ENCODE data around the gene CCL28.
A peak's percentile ranks its signal among the peaks of the same experiment; 100 is the strongest.
"Not testable (repeated sequence)": the region's sequence is repeated elsewhere in the genome, so short reads cannot be mapped to it uniquely, and the experiment has no call there.

CCL28 gene

GRCh38 chr5:43412156-43412555 is at the start of gene CCL28:
CCL28 (minus strand) TSS chr5:43412391; CDS start chr5:43412316, 75 bp downstream.
- Histone ChIP-seq H3K4me3 (ENCODE audit: low read depth, low read length) (no peak within 1 kb of the TSS), H3K27me3 (ENCODE audit: insufficient read depth, low read length) (no peaks in the 10 kb centered on the region), H3K27ac (ENCODE audit: low read depth, low read length) (no peak within 1 kb of the TSS), H3K36me3 (ENCODE audit: insufficient read depth, low read length) (no peaks in the 10 kb centered on the region), H3K4me1 (ENCODE audit: control insufficient read depth, insufficient read depth, low read length, unreplicated experiment) (no peaks in the 10 kb centered on the region), H3K79me2 (ENCODE audit: control insufficient read depth, insufficient read depth, low read length, unreplicated experiment) (no peaks in the 10 kb centered on the region), H2AFZ (ENCODE audit: low read length, unreplicated experiment) (no peak within 1 kb of the TSS)

DNA sequence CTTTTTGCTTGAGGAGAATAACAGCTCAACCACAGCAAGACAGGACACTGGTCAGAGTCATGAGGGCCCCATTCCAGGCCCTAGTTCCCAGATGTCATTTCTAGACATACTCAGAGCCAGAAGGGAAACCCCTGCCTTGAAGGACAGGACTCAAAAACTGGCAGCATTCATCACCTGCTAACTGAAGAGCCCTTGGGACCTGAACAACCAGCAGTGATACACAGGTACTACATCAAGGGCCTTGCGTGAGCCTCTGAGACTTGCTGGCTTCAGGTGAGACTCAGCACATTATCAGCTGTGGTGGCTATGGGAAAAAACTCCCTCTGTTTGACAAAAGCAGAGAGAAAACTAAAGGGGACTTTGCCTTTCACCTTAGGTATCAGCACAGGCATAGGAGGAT is 48.9 kb upstream of the CCL28 start:
- no peaks in the 10 kb centered on the region for H3K4me1 ChIP-seq (ENCODE audit: control insufficient read depth, insufficient read depth, low read length, unreplicated experiment)
- H2AFZ ChIP-seq (ENCODE audit: low read length, unreplicated experiment): no peak overlapping the region
- no peaks in the 10 kb centered on the region for H3K27me3 ChIP-seq (ENCODE audit: insufficient read depth, low read length)
- peaks cover 7% of the 10 kb centered on the region for H3K79me2 ChIP-seq (ENCODE audit: control insufficient read depth, insufficient read depth, low read length, unreplicated experiment)
- H3K27ac ChIP-seq (ENCODE audit: low read depth, low read length): no peak overlapping the region
- H3K4me3 ChIP-seq (ENCODE audit: low read depth, low read length): no peak overlapping the region
- H3K36me3 ChIP-seq (ENCODE audit: insufficient read depth, low read length): peaks cover 26% of the 10 kb centered on the region

DNA sequence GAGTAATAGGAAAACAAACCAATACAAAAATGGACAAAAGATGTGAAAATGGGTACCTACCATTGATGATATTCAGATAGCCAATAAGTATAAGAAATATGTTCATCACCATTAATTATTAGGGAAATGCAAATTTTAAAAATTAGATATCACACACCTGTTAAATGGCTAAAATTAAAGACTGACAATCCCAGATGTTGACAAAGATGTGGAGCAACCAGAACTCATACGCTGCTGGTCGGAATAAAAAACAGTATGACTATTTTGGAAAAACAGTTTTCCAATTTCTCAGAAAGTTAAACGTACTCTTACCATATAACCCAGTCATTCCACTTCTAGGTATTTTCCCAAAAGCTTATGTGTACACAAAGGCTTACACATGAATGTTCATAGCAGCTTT is 44.4 kb upstream of the CCL28 start:
- Histone ChIP-seq H3K79me2 (ENCODE audit: control insufficient read depth, insufficient read depth, low read length, unreplicated experiment) (peaks cover 4% of the 10 kb centered on the region), H3K4me3 (ENCODE audit: low read depth, low read length) (no peak overlapping the region), H3K36me3 (ENCODE audit: insufficient read depth, low read length) (peaks cover 27% of the 10 kb centered on the region), H3K27me3 (ENCODE audit: insufficient read depth, low read length) (no peaks in the 10 kb centered on the region), H2AFZ (ENCODE audit: low read length, unreplicated experiment) (no peak overlapping the region), H3K4me1 (ENCODE audit: control insufficient read depth, insufficient read depth, low read length, unreplicated experiment) (no peaks in the 10 kb centered on the region), H3K27ac (ENCODE audit: low read depth, low read length) (no peak overlapping the region)

- H3K27ac ChIP-seq (ENCODE audit: low read depth, low read length); H3K4me3 ChIP-seq (ENCODE audit: low read depth, low read length): not testable (repeated sequence)
Observed at GRCh38 chr5:43441575-43441974, 29.4 kb upstream of the CCL28 start.

GRCh38 chr5:43437062-43437660 is 25.0 kb upstream of the CCL28 start:
- Histone ChIP-seq H3K4me3 (ENCODE audit: low read depth, low read length) (no peak overlapping the region), H3K27me3 (ENCODE audit: insufficient read depth, low read length) (no peaks in the 10 kb centered on the region), H2AFZ (ENCODE audit: low read length, unreplicated experiment) (no peak overlapping the region), H3K4me1 (ENCODE audit: control insufficient read depth, insufficient read depth, low read length, unreplicated experiment) (peaks cover 13% of the 10 kb centered on the region), H3K79me2 (ENCODE audit: control insufficient read depth, insufficient read depth, low read length, unreplicated experiment) (no peaks in the 10 kb centered on the region), H3K27ac (ENCODE audit: low read depth, low read length) (no peak overlapping the region), H3K36me3 (ENCODE audit: insufficient read depth, low read length) (no peaks in the 10 kb centered on the region)

More at GRCh38 chr5:43441575-43441974, 29.4 kb upstream of the CCL28 start:
- H3K36me3 ChIP-seq (ENCODE audit: insufficient read depth, low read length): peaks cover 20% of the 10 kb centered on the region
- H3K79me2 ChIP-seq (ENCODE audit: control insufficient read depth, insufficient read depth, low read length, unreplicated experiment); H2AFZ ChIP-seq (ENCODE audit: low read length, unreplicated experiment); H3K4me1 ChIP-seq (ENCODE audit: control insufficient read depth, insufficient read depth, low read length, unreplicated experiment); H3K27me3 ChIP-seq (ENCODE audit: insufficient read depth, low read length): not testable (repeated sequence)

GRCh38 chr5:43433382-43433781 is 21.2 kb upstream of the CCL28 start:
- H3K27ac ChIP-seq (ENCODE audit: low read depth, low read length): no peak overlapping the region
- H2AFZ ChIP-seq (ENCODE audit: low read length, unreplicated experiment): no peak overlapping the region
- peaks cover 18% of the 10 kb centered on the region for H3K4me1 ChIP-seq (ENCODE audit: control insufficient read depth, insufficient read depth, low read length, unreplicated experiment)

GRCh38 chr5:43432486-43433375 is 20.5 kb upstream of the CCL28 start:
- Histone ChIP-seq H3K27me3 (ENCODE audit: insufficient read depth, low read length) (no peaks in the 10 kb centered on the region), H3K79me2 (ENCODE audit: control insufficient read depth, insufficient read depth, low read length, unreplicated experiment) (no peaks in the 10 kb centered on the region), H3K4me1 (ENCODE audit: control insufficient read depth, insufficient read depth, low read length, unreplicated experiment) (peaks cover 24% of the 10 kb centered on the region), H2AFZ (ENCODE audit: low read length, unreplicated experiment) (no peak overlapping the region), H3K4me3 (ENCODE audit: low read depth, low read length) (no peak overlapping the region), H3K36me3 (ENCODE audit: insufficient read depth, low read length) (no peaks in the 10 kb centered on the region), H3K27ac (ENCODE audit: low read depth, low read length) (no peak overlapping the region; the same call in 1 of the 2 replicates)

More at GRCh38 chr5:43433382-43433781, 21.2 kb upstream of the CCL28 start:
- Histone ChIP-seq H3K27me3 (ENCODE audit: insufficient read depth, low read length) (no peaks in the 10 kb centered on the region), H3K79me2 (ENCODE audit: control insufficient read depth, insufficient read depth, low read length, unreplicated experiment) (no peaks in the 10 kb centered on the region), H3K36me3 (ENCODE audit: insufficient read depth, low read length) (no peaks in the 10 kb centered on the region), H3K4me3 (ENCODE audit: low read depth, low read length) (no peak overlapping the region)

- no peaks in the 10 kb centered on the region for H3K79me2 ChIP-seq (ENCODE audit: control insufficient read depth, insufficient read depth, low read length, unreplicated experiment)
- H3K27me3 ChIP-seq (ENCODE audit: insufficient read depth, low read length): no peaks in the 10 kb centered on the region
- no peak overlapping the region for H3K27ac ChIP-seq (ENCODE audit: low read depth, low read length)
- no peaks in the 10 kb centered on the region for H3K36me3 ChIP-seq (ENCODE audit: insufficient read depth, low read length)
- peaks cover 48% of the 10 kb centered on the region for H3K4me1 ChIP-seq (ENCODE audit: control insufficient read depth, insufficient read depth, low read length, unreplicated experiment)
- no peak overlapping the region for H2AFZ ChIP-seq (ENCODE audit: low read length, unreplicated experiment)
- no peak overlapping the region for H3K4me3 ChIP-seq (ENCODE audit: low read depth, low read length)
Observed at GRCh38 chr5:43429706-43430105, 17.5 kb upstream of the CCL28 start.

GRCh38 chr5:43429016-43429415 is 16.8 kb upstream of the CCL28 start:
- Histone ChIP-seq H3K79me2 (ENCODE audit: control insufficient read depth, insufficient read depth, low read length, unreplicated experiment) (no peaks in the 10 kb centered on the region), H3K27me3 (ENCODE audit: insufficient read depth, low read length) (no peaks in the 10 kb centered on the region), H2AFZ (ENCODE audit: low read length, unreplicated experiment) (no peak overlapping the region), H3K4me1 (ENCODE audit: control insufficient read depth, insufficient read depth, low read length, unreplicated experiment) (peaks cover 48% of the 10 kb centered on the region), H3K4me3 (ENCODE audit: low read depth, low read length) (no peak overlapping the region), H3K36me3 (ENCODE audit: insufficient read depth, low read length) (no peaks in the 10 kb centered on the region), H3K27ac (ENCODE audit: low read depth, low read length) (no peak overlapping the region)

DNA sequence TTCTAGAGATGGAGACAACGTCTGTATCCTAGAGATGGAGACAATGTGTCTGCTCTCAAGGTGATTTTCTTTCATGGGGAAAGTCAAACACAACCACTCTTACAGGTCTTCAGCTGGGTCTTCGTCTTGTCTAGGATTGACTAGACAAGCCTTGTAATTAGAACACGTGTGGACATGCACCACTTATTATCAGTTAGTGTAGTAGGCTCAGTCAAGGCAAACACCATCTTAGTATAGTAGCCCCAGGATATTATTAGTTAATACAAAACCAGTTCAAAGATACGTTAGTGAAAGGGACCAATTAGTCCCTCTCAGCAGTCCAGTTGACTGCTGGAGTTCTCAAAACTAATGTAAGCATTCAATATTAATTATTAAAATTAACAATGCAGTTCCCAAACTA is 15.1 kb upstream of the CCL28 start:
- Histone ChIP-seq H3K27ac (ENCODE audit: low read depth, low read length) (peak overlapping the region; percentile 52), H3K4me1 (ENCODE audit: control insufficient read depth, insufficient read depth, low read length, unreplicated experiment) (peaks cover 44% of the 10 kb centered on the region), H3K4me3 (ENCODE audit: low read depth, low read length) (0 out of 2 replicates have a peak overlapping the region, but pooled peaks have one; percentile 38), H3K27me3 (ENCODE audit: insufficient read depth, low read length) (no peaks in the 10 kb centered on the region), H2AFZ (ENCODE audit: low read length, unreplicated experiment) (no peak overlapping the region), H3K79me2 (ENCODE audit: control insufficient read depth, insufficient read depth, low read length, unreplicated experiment) (no peaks in the 10 kb centered on the region), H3K36me3 (ENCODE audit: insufficient read depth, low read length) (no peaks in the 10 kb centered on the region)

DNA sequence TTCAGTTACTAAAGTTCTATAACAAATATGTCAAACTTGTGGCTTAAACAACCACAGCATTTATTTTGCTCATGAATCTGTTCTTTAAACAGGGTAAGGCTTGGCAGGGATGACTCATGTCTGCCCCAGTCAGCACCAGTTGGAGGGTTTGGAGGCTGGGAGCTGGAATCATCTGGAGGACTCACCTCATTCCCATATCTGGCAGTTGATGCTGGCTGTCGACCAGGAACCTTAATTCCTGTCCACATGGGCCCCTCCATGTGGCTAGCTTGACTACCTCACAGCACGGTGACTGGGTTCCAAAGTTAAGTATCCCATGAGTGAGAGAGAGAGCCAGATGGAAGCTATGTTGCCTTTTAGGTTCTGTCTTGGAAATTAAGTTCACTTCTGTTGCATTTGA is 13.8 kb upstream of the CCL28 start:
- peak overlapping the region; percentile 44 for H3K27ac ChIP-seq (ENCODE audit: low read depth, low read length)
- H3K4me1 ChIP-seq (ENCODE audit: control insufficient read depth, insufficient read depth, low read length, unreplicated experiment): peaks cover 50% of the 10 kb centered on the region
- H3K27me3 ChIP-seq (ENCODE audit: insufficient read depth, low read length): no peaks in the 10 kb centered on the region
- H3K4me3 ChIP-seq (ENCODE audit: low read depth, low read length): no peak overlapping the region
- no peaks in the 10 kb centered on the region for H3K79me2 ChIP-seq (ENCODE audit: control insufficient read depth, insufficient read depth, low read length, unreplicated experiment)
- no peak overlapping the region for H2AFZ ChIP-seq (ENCODE audit: low read length, unreplicated experiment)
- H3K36me3 ChIP-seq (ENCODE audit: insufficient read depth, low read length): no peaks in the 10 kb centered on the region

Data from ACC112 (cell line).